ENCODE measurements around the gene RAB29.

The RAB29 gene

GRCh38 chr1:205719015-205719414 is 56.3 kb downstream of the RAB29 start:
- DNase-seq: no peak

All from NCI-H1105 treated with DMSO at 0.1 percent for 48 hours (cell line).